GM12878 (cell line): ENCODE data around the gene LRRTM1. TPM values are rescaled to one million over a fixed set of nuclear protein-coding genes. Genes with fewer than 3 reads are reported as not detected.

Experiments used
- ATAC-seq: fragments of 200-7000 bp; cut with Tn5 transposase; 3 replicates; pipeline ENCODE4 v1.9.1; 2020; ENCODE audit warnings: mild to moderate bottlenecking, moderate library complexity
- BruUV-seq: library from RNA; stranded (reverse); fragments of 400-500 nt; replicated peaks from 2 replicates; lab custom pipeline; 2021; lab: Mats Ljungman, UMichigan
- CTCF ChIA-PET: fragments of 300-600 bp; sonication (Branson Sonifier 250); formaldehyde crosslinking; extraction: SDS; loops from one replicate; lab custom pipeline; 2021; ENCODE audit warnings: inconsistent platforms; lab: Yijun Ruan, JAX
- POLR2A ChIA-PET: fragments of 350-600 bp; formaldehyde crosslinking; extraction: SDS; loops from one replicate; lab custom pipeline; 2021; ENCODE audit warnings: inconsistent platforms; lab: Charles Lee
- RAD21 ChIA-PET: fragments of 300-600 bp; sonication (Branson Sonifier 250); formaldehyde crosslinking; loops from one replicate; lab custom pipeline; 2023; ENCODE audit warnings: antibody characterized with exemption; ENCODE audit not compliant: unreplicated experiment; lab: Charles Lee
- SMC1A ChIA-PET: fragments of 300-600 bp; sonication (Branson Sonifier 250); formaldehyde crosslinking; loops from one replicate; lab custom pipeline; 2023; ENCODE audit not compliant: unreplicated experiment, uncharacterized antibody; lab: Charles Lee
- DNase-seq: peaks from one replicate; pipeline ENCODE4 v3.0.0-alpha.2; 2011; ENCODE audit warnings: low read depth, low spot score
- FAIRE-seq: peaks from 3 replicates; lab custom pipeline; 2011; peaks lifted over from hg19 to GRCh38; lab: Jason Lieb, UNC
- H2AFZ ChIP-seq: 2 replicates; pipeline ENCODE4 v1.6.0; 2011; ENCODE audit warnings: low read depth, low read length, control low read depth; ENCODE audit not compliant: control insufficient read depth
- H3K27ac ChIP-seq: 2 replicates; pipeline ENCODE4 v1.5.1; 2011; ENCODE audit warnings: control low read depth; ENCODE audit not compliant: control insufficient read depth, insufficient read depth
- H3K27me3 ChIP-seq, 2 experiments: replicated peaks in 1 of 2; 2 replicates each; pipeline versions ENCODE4 v1.6.0 to v1.6.1; 2011; ENCODE audit warnings: low read length in 1 of 2; ENCODE audit not compliant: control insufficient read depth in 2 of 2, insufficient read depth in 2 of 2
- H3K36me3 ChIP-seq, 2 experiments: 2 replicates each; pipeline ENCODE4 v1.5.1; 2011; ENCODE audit warnings: low read length in 1 of 2; ENCODE audit not compliant: control insufficient read depth in 2 of 2, insufficient read depth in 2 of 2
- H3K4me1 ChIP-seq: 2 replicates; pipeline ENCODE4 v1.6.1; 2011; ENCODE audit warnings: mild to moderate bottlenecking, low read length, moderate library complexity, mixed read lengths; ENCODE audit not compliant: control insufficient read depth, insufficient read depth
- H3K4me2 ChIP-seq: 2 replicates; pipeline ENCODE4 v1.6.0; 2011; ENCODE audit warnings: control low read depth; ENCODE audit not compliant: control insufficient read depth, insufficient read depth
- H3K4me3 ChIP-seq: fragments of 200-600 bp; sonication (generic); 2 replicates; pipeline ENCODE4 v1.5.1; 2016
- H3K79me2 ChIP-seq: 2 replicates; pipeline ENCODE4 v1.6.0; 2011; ENCODE audit warnings: low read length; ENCODE audit not compliant: control insufficient read depth, insufficient read depth
- H3K9ac ChIP-seq: 2 replicates; pipeline ENCODE4 v1.8.0; 2011; ENCODE audit warnings: low read length, control low read depth, mixed read lengths; ENCODE audit not compliant: control insufficient read depth, insufficient read depth
- H3K9me3 ChIP-seq: replicated peaks from 3 replicates; pipeline ENCODE4 v1.5.1; 2011; ENCODE audit warnings: mild to moderate bottlenecking, low read length; ENCODE audit not compliant: control insufficient read depth, insufficient read depth
- H4K20me1 ChIP-seq: 2 replicates; pipeline ENCODE4 v1.6.0; 2011; ENCODE audit not compliant: control insufficient read depth, insufficient read depth
- BHLHE40 ChIP-seq, 2 experiments: fragments of 450-650 bp in 1 of 2; IDR thresholded peaks; 2 replicates each; pipeline ENCODE4 v1.6.1; 2011 to 2017; ENCODE audit warnings: low read depth in 2 of 2, borderline replicate concordance in 1 of 2, improper control_type of control experiment in 1 of 2, low read length in 1 of 2, mild to moderate bottlenecking in 1 of 2
- BRCA1 ChIP-seq: IDR thresholded peaks from 2 replicates; pipeline ENCODE4 v1.6.1; 2011; ENCODE audit warnings: low read depth, low read length, improper control_type of control experiment
- EED ChIP-seq: sonication (generic); IDR thresholded peaks from 2 replicates; pipeline ENCODE4 v1.6.1; 2016; ENCODE audit warnings: antibody characterized with exemption, low read depth
- EGR1 ChIP-seq, 2 experiments: IDR thresholded peaks; 1 replicate in 1 of 2; 2 replicates in 1 of 2; pipeline ENCODE4 v1.6.1; 2011 to 2012; ENCODE audit warnings: low read depth in 2 of 2, low read length in 2 of 2, borderline replicate concordance in 1 of 2, mild to moderate bottlenecking in 1 of 2, moderate library complexity in 1 of 2
- JUND ChIP-seq: IDR thresholded peaks from 2 replicates; pipeline ENCODE4 v1.6.1; 2012; ENCODE audit warnings: low read depth, mild to moderate bottlenecking, low read length, improper control_type of control experiment, moderate library complexity
- MTA2 ChIP-seq: fragments of 450-650 bp; IDR thresholded peaks from 2 replicates; pipeline ENCODE4 v1.6.1; 2016; ENCODE audit warnings: low read depth, mild to moderate bottlenecking, moderate library complexity
- NBN ChIP-seq: fragments of 450-650 bp; IDR thresholded peaks from 2 replicates; pipeline ENCODE4 v1.6.1; 2016
- PAX8 ChIP-seq: fragments of 450-650 bp; IDR thresholded peaks from 2 replicates; pipeline ENCODE4 v1.6.1; 2017; ENCODE audit warnings: mild to moderate bottlenecking, moderate library complexity
- POLR2AphosphoS5 ChIP-seq: IDR thresholded peaks from 2 replicates; pipeline ENCODE4 v1.6.1; 2011; ENCODE audit warnings: mild to moderate bottlenecking, low read length, inconsistent platforms
- SMARCA5 ChIP-seq: fragments of 450-650 bp; IDR thresholded peaks from 2 replicates; pipeline ENCODE4 v1.6.1; 2017; ENCODE audit warnings: mild to moderate bottlenecking
- SREBF2 ChIP-seq: IDR thresholded peaks from 2 replicates; pipeline ENCODE4 v1.6.1; 2012; ENCODE audit warnings: mild to moderate bottlenecking, low read length
- WGBS: methylation state at CpG from one replicate; pipeline ENCODE4 v1.1.6; 2016; ENCODE audit warnings: low lambda C conversion rate; ENCODE audit not compliant: insufficient replicate concordance, insufficient coverage; ENCODE audit errors: missing lambda C conversion rate; 5-methylcytosine and 5-hydroxymethylcytosine counted together
- in situ Hi-C: fragments of 300-500 bp; cut with MboI; formaldehyde crosslinking; loops from 9 replicates; pipeline ENCODE4 v1.14.3; 2018; ENCODE audit warnings: mixed read lengths
- intact Hi-C: fragments of 100-400 bp; cut with micrococcal nuclease; formaldehyde crosslinking; loops from one replicate; pipeline ENCODE4 v1.14.2; 2022; ENCODE audit not compliant: unreplicated experiment
- polyA plus RNA-seq, 11 experiments: library from polyadenylated mRNA; depleted of rRNA in 4 of 11; unstranded in 6 of 11; stranded (reverse) in 5 of 11; fragments of >200 nt; fragmentation: Nextera tagmentation in 4 of 11; fragmentation: Illumina TruSeq in 1 of 11; extraction: Ambion mirVana in 4 of 11; extraction: Trizol in 1 of 11; gene quantifications; 1 replicate in 1 of 11; 2 replicates in 10 of 11; pipeline versions ENCODE4 v1.2.1 to v1.2.3, GENCODE V29; 2011 to 2016; ENCODE audit warnings: inconsistent platforms in 2 of 11, missing spikeins in 2 of 11, low read depth in 1 of 11
- total RNA-seq, 4 experiments: library from RNA; depleted of rRNA in 3 of 4; stranded (reverse); fragments of >200 nt in 3 of 4; fragmentation: Illumina TruSeq in 1 of 4; extraction: Trizol in 1 of 4; gene quantifications; 2 replicates each; pipeline versions ENCODE4 v1.2.1 to v1.2.3, GENCODE V29; 2013 to 2021
- TF ChIP-seq, protein P1 (sequence below): IDR thresholded peaks from 2 replicates; pipeline ENCODE4 v1.6.1; 2011; ENCODE audit warnings: borderline replicate concordance, low read depth, mild to moderate bottlenecking, moderate library complexity, low read length; ENCODE audit not compliant: insufficient read depth, poor library complexity, severe bottlenecking
- TF ChIP-seq, protein P2 (sequence below): fragments of 450-650 bp; IDR thresholded peaks from 2 replicates; pipeline ENCODE4 v1.6.1; 2016; ENCODE audit warnings: mild to moderate bottlenecking
- TF ChIP-seq, protein P3 (sequence below): fragments of 450-650 bp; IDR thresholded peaks from 2 replicates; pipeline ENCODE4 v1.6.1; 2017; ENCODE audit warnings: borderline replicate concordance
- TF ChIP-seq, protein P4 (sequence below): fragments of 150-350 bp; IDR thresholded peaks from 2 replicates; pipeline ENCODE4 v1.6.1; 2014; ENCODE audit warnings: mild to moderate bottlenecking, low read depth, low read length

Gene LRRTM1
- total and polyA plus RNA-seq, 10 of the 15 experiments (the other 5 are each of a cell fraction or from before 2014, with no cell fraction given) = not detected

DNA sequence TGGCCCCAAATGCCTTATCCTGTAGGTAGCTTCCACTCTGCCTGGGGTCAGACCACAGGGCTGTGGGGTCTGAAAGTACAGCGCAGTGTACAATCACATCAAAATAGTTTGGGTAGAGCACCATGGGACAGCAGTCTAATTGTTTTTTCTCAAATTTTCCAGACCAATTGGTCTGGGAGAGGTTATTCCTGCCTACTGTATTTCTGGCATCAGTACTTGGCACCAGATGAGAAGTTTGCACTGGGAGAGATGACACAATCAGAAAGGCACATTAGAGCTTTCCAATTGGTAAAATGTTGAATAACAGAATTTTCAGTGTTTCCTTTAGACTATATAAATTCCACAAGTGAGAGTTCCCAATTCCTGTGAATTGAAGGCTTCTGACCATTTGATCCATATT lies 30.9 kb upstream of the LRRTM1 start (continued):
- TF ChIP-seq, protein P1, sequence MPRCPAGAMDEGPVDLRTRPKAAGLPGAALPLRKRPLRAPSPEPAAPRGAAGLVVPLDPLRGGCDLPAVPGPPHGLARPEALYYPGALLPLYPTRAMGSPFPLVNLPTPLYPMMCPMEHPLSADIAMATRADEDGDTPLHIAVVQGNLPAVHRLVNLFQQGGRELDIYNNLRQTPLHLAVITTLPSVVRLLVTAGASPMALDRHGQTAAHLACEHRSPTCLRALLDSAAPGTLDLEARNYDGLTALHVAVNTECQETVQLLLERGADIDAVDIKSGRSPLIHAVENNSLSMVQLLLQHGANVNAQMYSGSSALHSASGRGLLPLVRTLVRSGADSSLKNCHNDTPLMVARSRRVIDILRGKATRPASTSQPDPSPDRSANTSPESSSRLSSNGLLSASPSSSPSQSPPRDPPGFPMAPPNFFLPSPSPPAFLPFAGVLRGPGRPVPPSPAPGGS = no peak
- TF ChIP-seq SREBF2 = no peak

DNA sequence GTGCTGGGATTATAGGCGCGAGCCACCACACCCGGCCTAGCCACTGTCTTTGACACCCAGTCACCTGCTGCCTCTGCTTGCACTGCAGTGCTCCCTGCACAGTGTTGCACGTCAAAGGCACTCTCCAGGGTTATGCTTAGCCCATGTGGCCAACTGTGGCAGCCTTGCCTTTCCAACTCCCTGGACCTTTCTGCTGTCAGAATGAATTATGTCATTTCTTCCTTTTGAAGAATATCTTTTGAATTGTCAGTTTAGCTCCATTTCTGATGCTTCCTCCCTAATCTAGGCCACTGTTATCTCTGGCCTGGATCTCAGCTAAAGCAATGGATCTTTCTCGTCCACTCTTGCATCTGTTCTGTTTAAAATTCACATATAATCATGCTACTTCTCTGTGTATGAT lies 29.3 kb upstream of the LRRTM1 start:
- no peak for FAIRE-seq
- POLR2A ChIA-PET = no interaction called here
- no peak for ATAC-seq

More for the DNA sequence above, 29.3 kb upstream of the LRRTM1 start:
- SMC1A ChIA-PET = interaction anchor here (1.1 to 2.0 kb wide), 2 partner anchors 166 to 169 kb away, joined by 5 to 8 read pairs; no protein-coding TSS in a partner anchor
- in situ Hi-C loops (no loop called here), intact Hi-C loops (no loop called here)
- no peaks in the 10 kb centered on the region for H4K20me1 ChIP-seq
- TF ChIP-seq MTA2 (no peak), EED (no peak), POLR2AphosphoS5 (no peak), BRCA1 (no peak), BHLHE40 (IDR thresholded peaks at IDR 0.05; ENCODE audit: borderline replicate concordance in 1 of 2, low read depth in 2 of 2, low read length in 1 of 2) (no peak), NBN (no peak), PAX8 (no peak), SMARCA5 (no peak), JUND (no peak), EGR1 (IDR thresholded peaks at IDR 0.05; ENCODE audit: borderline replicate concordance in 1 of 2, low read depth in 2 of 2, low read length in 2 of 2) (no peak)
- TF ChIP-seq, protein P2, sequence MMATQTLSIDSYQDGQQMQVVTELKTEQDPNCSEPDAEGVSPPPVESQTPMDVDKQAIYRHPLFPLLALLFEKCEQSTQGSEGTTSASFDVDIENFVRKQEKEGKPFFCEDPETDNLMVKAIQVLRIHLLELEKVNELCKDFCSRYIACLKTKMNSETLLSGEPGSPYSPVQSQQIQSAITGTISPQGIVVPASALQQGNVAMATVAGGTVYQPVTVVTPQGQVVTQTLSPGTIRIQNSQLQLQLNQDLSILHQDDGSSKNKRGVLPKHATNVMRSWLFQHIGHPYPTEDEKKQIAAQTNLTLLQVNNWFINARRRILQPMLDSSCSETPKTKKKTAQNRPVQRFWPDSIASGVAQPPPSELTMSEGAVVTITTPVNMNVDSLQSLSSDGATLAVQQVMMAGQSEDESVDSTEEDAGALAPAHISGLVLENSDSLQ = no peak
- TF ChIP-seq, protein P3, sequence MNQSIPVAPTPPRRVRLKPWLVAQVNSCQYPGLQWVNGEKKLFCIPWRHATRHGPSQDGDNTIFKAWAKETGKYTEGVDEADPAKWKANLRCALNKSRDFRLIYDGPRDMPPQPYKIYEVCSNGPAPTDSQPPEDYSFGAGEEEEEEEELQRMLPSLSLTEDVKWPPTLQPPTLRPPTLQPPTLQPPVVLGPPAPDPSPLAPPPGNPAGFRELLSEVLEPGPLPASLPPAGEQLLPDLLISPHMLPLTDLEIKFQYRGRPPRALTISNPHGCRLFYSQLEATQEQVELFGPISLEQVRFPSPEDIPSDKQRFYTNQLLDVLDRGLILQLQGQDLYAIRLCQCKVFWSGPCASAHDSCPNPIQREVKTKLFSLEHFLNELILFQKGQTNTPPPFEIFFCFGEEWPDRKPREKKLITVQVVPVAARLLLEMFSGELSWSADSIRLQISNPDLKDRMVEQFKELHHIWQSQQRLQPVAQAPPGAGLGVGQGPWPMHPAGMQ = no peak
- TF ChIP-seq, protein P4, sequence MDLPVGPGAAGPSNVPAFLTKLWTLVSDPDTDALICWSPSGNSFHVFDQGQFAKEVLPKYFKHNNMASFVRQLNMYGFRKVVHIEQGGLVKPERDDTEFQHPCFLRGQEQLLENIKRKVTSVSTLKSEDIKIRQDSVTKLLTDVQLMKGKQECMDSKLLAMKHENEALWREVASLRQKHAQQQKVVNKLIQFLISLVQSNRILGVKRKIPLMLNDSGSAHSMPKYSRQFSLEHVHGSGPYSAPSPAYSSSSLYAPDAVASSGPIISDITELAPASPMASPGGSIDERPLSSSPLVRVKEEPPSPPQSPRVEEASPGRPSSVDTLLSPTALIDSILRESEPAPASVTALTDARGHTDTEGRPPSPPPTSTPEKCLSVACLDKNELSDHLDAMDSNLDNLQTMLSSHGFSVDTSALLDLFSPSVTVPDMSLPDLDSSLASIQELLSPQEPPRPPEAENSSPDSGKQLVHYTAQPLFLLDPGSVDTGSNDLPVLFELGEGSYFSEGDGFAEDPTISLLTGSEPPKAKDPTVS = no peak
- H3K79me2 ChIP-seq = no peaks in the 10 kb centered on the region
- no peaks in the 10 kb centered on the region for H3K36me3 ChIP-seq
- BruUV-seq = no TSS peak
- no peaks in the 10 kb centered on the region; the same call in 1 of the 2 replicates for H3K4me1 ChIP-seq
- H3K9me3 ChIP-seq = no peaks in the 10 kb centered on the region
- no peak overlapping the region for H2AFZ ChIP-seq
- H3K9ac ChIP-seq = no peak overlapping the region
- H3K4me3 ChIP-seq = no peak overlapping the region
- no peaks in the 10 kb centered on the region for H3K27me3 ChIP-seq
- CTCF ChIA-PET = no interaction called here
- no peak overlapping the region for H3K4me2 ChIP-seq
- DNase-seq = no peak
- 60% methylated on average over 5 of the region's 5 CpGs for WGBS
- no peak overlapping the region for H3K27ac ChIP-seq
- RAD21 ChIA-PET = no interaction called here
